ENCODE measurements around the gene BUB1B. TPM values are rescaled to one million over a fixed set of nuclear protein-coding genes. Genes with fewer than 3 reads are reported as not detected.

The BUB1B gene
- total and polyA plus RNA-seq, 9 of the 15 experiments (the other 6 are each of a cell fraction or from before 2014, with no cell fraction given) = 28.7 to 113 (median 82.2) TPM

- ATAC-seq (no peak), DNase-seq (ENCODE audit: extremely low read depth in 1 of 4, low spot score in 3 of 4) (peak in 2 of 4 experiments; percentile 52 to 53), FAIRE-seq (no peak)
- H3K27ac ChIP-seq (ENCODE audit: extremely low read depth, low read depth, low read length) = no peak overlapping the region
- no peak overlapping the region for H2AFZ ChIP-seq (ENCODE audit: low read depth, low read length)
- ChIA-PET CTCF (ENCODE audit: low intra/inter-chr PET ratio) (interaction anchor here (1.9 kb wide), 1 partner anchor 10 kb away, joined by 5 read pairs; no protein-coding TSS in a partner anchor), POLR2A (interaction anchor here (0.6 to 1.1 kb wide), 3 partner anchors 10 to 23 kb away, joined by 3 read pairs; no protein-coding TSS in a partner anchor)
- no peaks in the 10 kb centered on the region for H3K9me3 ChIP-seq (replicated peaks; ENCODE audit: control insufficient read depth, insufficient read depth, low read depth, low read length)
- 42% methylated on average over 10 of the region's 10 CpGs for WGBS (ENCODE audit: insufficient coverage, low coverage, missing lambda C conversion rate)
- intact Hi-C loops (cut with micrococcal nuclease) (no loop called here), in situ Hi-C loops (cut with MboI) (no loop called here)
- peaks cover 0 to 3% of the 10 kb centered on the region in 2 experiments; a peak in 1 of 5 replicates for H3K27me3 ChIP-seq (ENCODE audit: control insufficient read depth in 2 of 2, insufficient read depth in 2 of 2, low read length in 2 of 2)
- no peaks in the 10 kb centered on the region for H3K36me3 ChIP-seq (ENCODE audit: control insufficient read depth, insufficient read depth, low read length)
- H4K20me1 ChIP-seq (replicated peaks; ENCODE audit: control insufficient read depth, insufficient read depth, low read length) = no peaks in the 10 kb centered on the region
- no peak overlapping the region for H3K4me3 ChIP-seq
- H3K9ac ChIP-seq (ENCODE audit: insufficient read depth in 1 of 2, low read depth in 2 of 2, low read length in 2 of 2) = no peak overlapping the region
- H3K4me1 ChIP-seq (replicated peaks in 1 of 2; ENCODE audit: control insufficient read depth in 2 of 2, insufficient read depth in 2 of 2, low read length in 2 of 2) = peaks cover 11 to 28% of the 10 kb centered on the region in 2 experiments
- no peak overlapping the region for H3K4me2 ChIP-seq (ENCODE audit: insufficient read depth, low read length)
- TF ChIP-seq RBBP5 (IDR thresholded peaks at IDR 0.05; ENCODE audit: borderline replicate concordance, insufficient read depth, low read length, poor library complexity, severe bottlenecking) (peak; percentile 5), TRIM28 (IDR thresholded peaks at IDR 0.05) (no peak)
- no TSS peak for BruUV-seq (replicated peaks)
- peaks cover 4% of the 10 kb centered on the region for H3K9me1 ChIP-seq (ENCODE audit: control insufficient read depth, insufficient read depth, low read length)
- H3K79me2 ChIP-seq (ENCODE audit: control insufficient read depth, insufficient read depth, low read length) = no peaks in the 10 kb centered on the region
These were observed 104.5 kb downstream of the BUB1B start for GRCh38 chr15:40265355-40265754.

GRCh38 chr15:40265875-40266274, 105.0 kb downstream of the BUB1B start:
- H3K27ac ChIP-seq (ENCODE audit: extremely low read depth, low read depth, low read length) = no peak overlapping the region
- ChIA-PET CTCF (ENCODE audit: low intra/inter-chr PET ratio) (no interaction called here), POLR2A (interaction anchor here (0.6 to 1.1 kb wide), 2 partner anchors 10 to 23 kb away, joined by 3 read pairs; no protein-coding TSS in a partner anchor)
- peaks cover 0 to 3% of the 10 kb centered on the region in 2 experiments; a peak in 1 of 5 replicates for H3K27me3 ChIP-seq (ENCODE audit: control insufficient read depth in 2 of 2, insufficient read depth in 2 of 2, low read length in 2 of 2)
- no peaks in the 10 kb centered on the region for H4K20me1 ChIP-seq (replicated peaks; ENCODE audit: control insufficient read depth, insufficient read depth, low read length)
- no peak for FAIRE-seq
- intact Hi-C loops (cut with micrococcal nuclease) = no loop called here
- in situ Hi-C loops (cut with MboI) = no loop called here
- no peak overlapping the region for H3K4me3 ChIP-seq
- WGBS (ENCODE audit: insufficient coverage, low coverage, missing lambda C conversion rate) = 63% methylated on average over 12 of the region's 20 CpGs
- H3K4me2 ChIP-seq (ENCODE audit: insufficient read depth, low read length) = no peak overlapping the region
- no peaks in the 10 kb centered on the region for H3K9me3 ChIP-seq (replicated peaks; ENCODE audit: control insufficient read depth, insufficient read depth, low read depth, low read length)
- BruUV-seq (replicated peaks) = no TSS peak
- peaks cover 11 to 28% of the 10 kb centered on the region in 2 experiments for H3K4me1 ChIP-seq (replicated peaks in 1 of 2; ENCODE audit: control insufficient read depth in 2 of 2, insufficient read depth in 2 of 2, low read length in 2 of 2)
- H3K9me1 ChIP-seq (ENCODE audit: control insufficient read depth, insufficient read depth, low read length) = peaks cover 4% of the 10 kb centered on the region
- TF ChIP-seq TEAD4 (IDR thresholded peaks at IDR 0.05; ENCODE audit: low read length) (no peak), TEAD4 (CRISPR knock-in tag; IDR thresholded peaks at IDR 0.05; ENCODE audit: borderline replicate concordance) (0 out of 2 replicates have a peak, but pooled peaks have one; percentile 29), ZNF324 (CRISPR knock-in tag; IDR thresholded peaks at IDR 0.05) (no peak)
- no peaks in the 10 kb centered on the region for H3K79me2 ChIP-seq (ENCODE audit: control insufficient read depth, insufficient read depth, low read length)
- H3K36me3 ChIP-seq (ENCODE audit: control insufficient read depth, insufficient read depth, low read length) = no peaks in the 10 kb centered on the region
- no peak overlapping the region for H2AFZ ChIP-seq (ENCODE audit: low read depth, low read length)
- DNase-seq (ENCODE audit: extremely low read depth in 1 of 4, low spot score in 3 of 4) = no peak
- ATAC-seq = no peak
- peak overlapping the region in 1 of 2 experiments; percentile 13; a peak in 1 of 4 replicates for H3K9ac ChIP-seq (ENCODE audit: insufficient read depth in 1 of 2, low read depth in 2 of 2, low read length in 2 of 2)

Data from K562 (cell line).